Mesothelial cell of epicardium (in vitro differentiated cells): ENCODE measurements around the gene CD63. TPM values are rescaled to one million over a fixed set of nuclear protein-coding genes. Genes with fewer than 3 reads are reported as not detected.

ENCODE experiments used
- DNase-seq, 2 experiments: peaks; one replicate each; pipeline ENCODE4 v3.0.0; 2021; ENCODE audit warnings: low spot score in 2 of 2; ENCODE audit not compliant: unreplicated experiment in 2 of 2
- H3K27ac Mint-ChIP-seq: 2 replicates; pipeline ENCODE4 v1.8.0; 2021; ENCODE audit warnings: mixed read lengths
- H3K27me3 Mint-ChIP-seq: 2 replicates; pipeline ENCODE4 v1.8.0; 2021; ENCODE audit warnings: low read depth, mixed read lengths
- H3K36me3 Mint-ChIP-seq: 2 replicates; pipeline ENCODE4 v1.8.0; 2021; ENCODE audit warnings: mixed read lengths
- H3K4me1 Mint-ChIP-seq: 2 replicates; pipeline ENCODE4 v1.8.0; 2021; ENCODE audit warnings: mixed read lengths
- H3K4me3 Mint-ChIP-seq: 2 replicates; pipeline ENCODE4 v1.8.0; 2021; ENCODE audit warnings: mild to moderate bottlenecking, moderate library complexity, mixed read lengths
- H3K9me3 Mint-ChIP-seq: 2 replicates; pipeline ENCODE4 v1.8.0; 2021; ENCODE audit warnings: mixed read lengths
- total RNA-seq: library from RNA; stranded (reverse); gene quantifications from 3 replicates; pipeline ENCODE4 v1.2.1, GENCODE V29; 2021
- TF ChIP-seq, protein P1 (sequence below): fragments of 200-600 bp; sonication (generic); IDR thresholded peaks from one replicate; pipeline ENCODE4 v1.5.0; 2021; ENCODE audit warnings: antibody characterized with exemption; ENCODE audit not compliant: unreplicated experiment

CD63 gene
- total RNA-seq, 1 donor from 2014 or later, result 429 TPM

DNA sequence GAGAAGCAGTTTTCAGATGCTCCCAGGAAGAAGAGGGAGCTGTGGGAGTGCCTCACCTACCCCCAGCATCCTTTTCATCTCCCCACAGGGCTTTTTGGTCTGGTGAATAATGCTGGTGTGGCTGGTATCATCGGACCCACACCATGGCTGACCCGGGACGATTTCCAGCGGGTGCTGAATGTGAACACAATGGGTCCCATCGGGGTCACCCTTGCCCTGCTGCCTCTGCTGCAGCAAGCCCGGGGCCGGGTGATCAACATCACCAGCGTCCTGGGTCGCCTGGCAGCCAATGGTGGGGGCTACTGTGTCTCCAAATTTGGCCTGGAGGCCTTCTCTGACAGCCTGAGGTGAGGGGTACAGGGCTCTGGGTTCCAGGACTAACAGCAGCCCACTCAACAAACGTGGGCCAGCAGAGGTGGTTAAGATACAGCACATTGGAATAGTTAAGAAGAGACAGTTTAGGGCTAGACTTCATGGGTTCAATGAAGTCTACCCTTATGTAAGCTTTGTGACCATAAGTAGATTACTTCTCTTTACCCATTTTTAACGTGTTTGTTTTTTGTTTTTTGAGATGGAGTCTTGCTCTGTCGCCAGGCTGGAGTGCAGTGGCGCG, 7.1 kb downstream of the CD63 start:
- Mint-ChIP-seq H3K27me3 (no peaks in the 10 kb centered on the region), H3K4me3 (no peak overlapping the region), H3K9me3 (no peaks in the 10 kb centered on the region), H3K36me3 (peaks cover 9% of the 10 kb centered on the region), H3K27ac (no peak overlapping the region), H3K4me1 (peaks cover 28% of the 10 kb centered on the region)
- DNase-seq, result no peak
- TF ChIP-seq, protein P1, sequence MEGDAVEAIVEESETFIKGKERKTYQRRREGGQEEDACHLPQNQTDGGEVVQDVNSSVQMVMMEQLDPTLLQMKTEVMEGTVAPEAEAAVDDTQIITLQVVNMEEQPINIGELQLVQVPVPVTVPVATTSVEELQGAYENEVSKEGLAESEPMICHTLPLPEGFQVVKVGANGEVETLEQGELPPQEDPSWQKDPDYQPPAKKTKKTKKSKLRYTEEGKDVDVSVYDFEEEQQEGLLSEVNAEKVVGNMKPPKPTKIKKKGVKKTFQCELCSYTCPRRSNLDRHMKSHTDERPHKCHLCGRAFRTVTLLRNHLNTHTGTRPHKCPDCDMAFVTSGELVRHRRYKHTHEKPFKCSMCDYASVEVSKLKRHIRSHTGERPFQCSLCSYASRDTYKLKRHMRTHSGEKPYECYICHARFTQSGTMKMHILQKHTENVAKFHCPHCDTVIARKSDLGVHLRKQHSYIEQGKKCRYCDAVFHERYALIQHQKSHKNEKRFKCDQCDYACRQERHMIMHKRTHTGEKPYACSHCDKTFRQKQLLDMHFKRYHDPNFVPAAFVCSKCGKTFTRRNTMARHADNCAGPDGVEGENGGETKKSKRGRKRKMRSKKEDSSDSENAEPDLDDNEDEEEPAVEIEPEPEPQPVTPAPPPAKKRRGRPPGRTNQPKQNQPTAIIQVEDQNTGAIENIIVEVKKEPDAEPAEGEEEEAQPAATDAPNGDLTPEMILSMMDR, result no peak

DNA sequence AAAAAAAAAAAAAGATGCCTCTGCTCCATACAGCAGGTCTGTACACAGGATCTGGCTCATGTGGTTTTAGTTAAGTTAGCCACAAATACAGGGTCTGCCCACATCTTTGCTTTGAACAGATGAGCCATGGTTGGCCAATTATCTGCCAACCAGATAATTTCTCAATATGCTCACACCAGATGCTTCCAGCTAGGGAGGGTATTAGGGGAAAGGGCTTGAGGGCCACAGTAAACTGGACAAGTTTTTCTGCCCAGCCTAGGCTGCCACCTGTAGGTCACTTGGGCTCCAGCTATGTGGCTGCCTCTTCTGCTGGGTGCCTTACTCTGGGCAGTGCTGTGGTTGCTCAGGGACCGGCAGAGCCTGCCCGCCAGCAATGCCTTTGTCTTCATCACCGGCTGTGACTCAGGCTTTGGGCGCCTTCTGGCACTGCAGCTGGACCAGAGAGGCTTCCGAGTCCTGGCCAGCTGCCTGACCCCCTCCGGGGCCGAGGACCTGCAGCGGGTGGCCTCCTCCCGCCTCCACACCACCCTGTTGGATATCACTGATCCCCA, 7.8 kb downstream of the CD63 start:
- TF ChIP-seq, protein P1, result no peak
- no peak for DNase-seq
- peaks cover 29% of the 10 kb centered on the region for H3K4me1 Mint-ChIP-seq
- no peak overlapping the region for H3K4me3 Mint-ChIP-seq
- no peaks in the 10 kb centered on the region for H3K9me3 Mint-ChIP-seq
- H3K27me3 Mint-ChIP-seq, result peaks cover 1% of the 10 kb centered on the region
- no peak overlapping the region for H3K27ac Mint-ChIP-seq
- peaks cover 6% of the 10 kb centered on the region for H3K36me3 Mint-ChIP-seq

DNA sequence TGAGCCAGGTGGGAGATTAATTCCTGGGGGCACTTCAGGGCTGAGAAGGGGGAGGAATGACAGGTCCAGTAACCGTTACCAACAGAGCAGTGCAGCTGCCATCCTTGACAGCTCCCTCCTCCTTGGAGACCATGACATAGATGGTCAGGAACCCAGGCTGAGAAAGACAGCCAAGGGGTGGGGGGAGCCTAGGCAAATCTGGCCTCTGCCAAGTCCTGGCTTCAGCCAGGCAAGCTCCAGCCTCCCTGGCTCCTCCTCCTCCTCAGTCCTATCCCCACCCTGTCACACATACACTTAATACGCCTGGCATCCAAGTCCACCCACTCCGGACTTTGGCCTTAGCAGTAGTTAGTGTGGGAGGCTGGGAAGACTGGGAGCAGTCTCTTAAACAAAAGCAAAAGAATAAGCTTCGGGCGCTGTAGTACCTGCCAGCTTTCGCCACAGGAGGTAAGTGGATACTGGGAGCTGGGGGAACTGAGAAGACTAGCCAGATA, 8.7 kb downstream of the CD63 start, which contains the start of gene RDH5:
Gene RDH5, plus strand, starts transcription at position 323 of the 494 bp plus-strand sequence. CDS start 792 bp downstream, outside the sequence.
- Mint-ChIP-seq H3K4me3 (no peak within 1 kb of the TSS), H3K4me1 (peaks cover 35% of the 10 kb centered on the region), H3K36me3 (peaks cover 5% of the 10 kb centered on the region), H3K27me3 (peaks cover 4% of the 10 kb centered on the region), H3K9me3 (no peaks in the 10 kb centered on the region), H3K27ac (no peak within 1 kb of the TSS)
- DNase-seq, result no peak
- TF ChIP-seq, protein P1, result no peak

DNA sequence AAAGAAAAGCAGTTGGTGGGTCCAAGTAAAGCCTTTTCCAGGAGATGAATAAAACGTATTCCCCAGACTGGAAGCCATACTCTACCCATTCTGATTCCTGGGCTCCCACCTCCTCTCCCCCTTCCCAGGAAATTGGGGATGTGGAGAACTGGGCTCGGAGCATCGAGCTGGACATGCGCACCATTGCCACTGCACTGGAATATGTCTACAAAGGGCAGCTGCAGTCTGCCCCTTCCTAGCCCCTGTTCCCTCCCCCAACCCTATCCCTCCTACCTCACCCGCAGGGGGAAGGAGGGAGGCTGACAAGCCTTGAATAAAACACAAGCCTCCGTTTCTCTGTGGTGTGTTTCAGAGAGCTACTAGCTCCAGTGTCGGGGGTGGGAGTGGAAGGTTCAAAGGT, 9.4 kb downstream of the CD63 start:
- no peak overlapping the region for H3K27ac Mint-ChIP-seq

DNA sequence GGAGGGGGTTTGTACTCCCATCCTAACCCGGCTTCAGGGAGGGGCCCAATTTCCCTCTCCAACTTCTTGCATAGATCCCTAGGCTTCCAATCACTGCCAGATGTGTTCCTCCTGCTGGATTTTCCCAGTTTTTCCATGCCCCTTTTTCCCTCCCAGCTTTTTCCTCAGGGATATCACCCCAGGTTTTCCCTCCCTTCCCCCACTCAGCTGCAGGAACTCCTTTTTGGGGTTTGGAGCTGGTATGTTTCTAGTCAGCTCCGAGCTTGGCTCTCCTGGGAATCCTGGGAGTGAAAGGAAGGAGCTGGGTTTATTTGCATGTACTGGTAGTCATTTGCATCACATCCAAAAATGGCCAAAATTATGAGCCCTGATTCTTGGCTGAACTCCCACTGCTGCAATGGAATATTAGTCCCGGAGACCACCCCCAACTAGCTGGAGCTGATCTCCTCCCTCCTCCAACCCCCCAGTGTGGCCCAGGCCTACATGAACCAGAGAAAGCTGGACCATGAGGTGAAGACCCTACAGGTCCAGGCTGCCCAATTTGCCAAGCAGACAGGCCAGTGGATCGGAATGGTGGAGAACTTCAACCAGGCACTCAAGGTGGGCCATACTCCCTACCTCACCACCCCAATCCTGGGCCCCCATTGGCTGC, 10.1 kb downstream of the CD63 start:
- Mint-ChIP-seq H3K4me1 (peaks cover 34% of the 10 kb centered on the region), H3K4me3 (no peak overlapping the region), H3K27ac (no peak overlapping the region), H3K27me3 (peaks cover 5% of the 10 kb centered on the region), H3K36me3 (no peaks in the 10 kb centered on the region), H3K9me3 (no peaks in the 10 kb centered on the region)
- TF ChIP-seq, protein P1, result no peak
- DNase-seq, result no peak

More for the DNA sequence above, 9.4 kb downstream of the CD63 start:
- peaks cover 4% of the 10 kb centered on the region for H3K27me3 Mint-ChIP-seq
- H3K4me3 Mint-ChIP-seq, result no peak overlapping the region
- TF ChIP-seq, protein P1, result no peak
- H3K9me3 Mint-ChIP-seq, result no peaks in the 10 kb centered on the region
- peaks cover 34% of the 10 kb centered on the region for H3K4me1 Mint-ChIP-seq
- DNase-seq, result no peak
- no peaks in the 10 kb centered on the region for H3K36me3 Mint-ChIP-seq
